Measurements from ENCODE around the gene FAM76A.
A peak's percentile ranks its signal among the peaks of the same experiment; 100 is the strongest.
"Not testable (repeated sequence)": the region's sequence is repeated elsewhere in the genome, so short reads cannot be mapped to it uniquely, and the experiment has no call there.

The FAM76A gene

DNA sequence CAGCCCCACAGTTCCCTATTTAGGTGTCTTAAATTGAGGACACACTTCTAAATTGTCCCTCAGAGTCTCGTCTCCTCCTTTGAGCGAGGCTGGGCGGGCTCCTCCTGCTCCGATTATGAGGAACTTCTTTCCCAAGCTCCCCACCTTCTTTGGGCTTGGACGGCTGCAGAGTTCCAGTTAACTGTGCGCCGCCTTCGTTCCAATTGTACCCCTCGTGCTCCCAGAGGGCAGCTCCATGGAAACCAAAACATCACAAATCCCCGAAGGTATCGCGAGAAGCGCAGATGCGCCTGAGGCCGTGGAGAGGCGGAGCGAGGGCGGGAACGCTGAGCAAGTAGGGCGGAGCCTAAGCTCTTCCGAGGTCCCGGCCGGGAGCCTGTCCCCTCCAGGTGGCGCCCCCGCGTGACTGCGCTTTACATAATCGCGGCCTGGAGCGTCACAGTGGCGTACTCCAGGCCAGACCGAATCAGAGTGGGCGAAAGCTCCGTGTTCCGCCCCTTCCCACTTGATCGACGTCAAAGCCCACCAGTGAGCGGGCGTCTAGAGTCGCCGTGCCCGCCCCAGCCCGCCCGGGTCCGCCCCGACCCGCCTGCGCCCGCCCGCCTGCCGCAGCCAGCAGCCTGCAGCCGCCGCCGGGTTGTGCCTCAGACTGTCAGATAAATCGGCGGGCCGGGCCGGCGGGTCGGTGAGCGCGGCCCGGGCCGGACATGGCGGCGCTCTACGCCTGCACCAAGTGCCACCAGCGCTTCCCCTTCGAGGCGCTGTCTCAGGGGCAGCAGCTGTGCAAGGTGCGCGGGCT, at the start of gene FAM76A:
Gene FAM76A (plus strand): TSS at position 588 of the 799 bp plus-strand sequence. CDS start 120 bp downstream, at position 708.
- peak; percentile 99 for DNase-seq

DNA sequence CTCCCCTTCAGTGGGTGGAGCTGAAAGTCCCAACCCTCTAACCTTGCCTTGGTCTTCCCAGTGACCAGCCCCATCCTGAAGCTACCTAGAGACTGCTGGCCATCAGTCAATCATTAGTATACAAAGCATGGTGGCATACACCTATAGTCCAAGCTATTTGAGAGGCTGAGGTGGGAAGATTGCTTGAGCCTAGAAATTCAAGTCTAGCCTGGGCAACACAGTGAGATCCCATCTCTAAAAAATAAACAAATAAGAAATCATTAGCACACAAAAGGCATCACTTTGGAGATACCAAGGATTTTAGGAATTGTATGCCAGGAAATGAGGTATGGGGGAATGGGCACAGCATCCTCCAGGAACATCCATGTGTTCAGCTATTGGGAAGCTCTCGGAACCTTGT, 49.4 kb upstream of the FAM76A start:
- DNase-seq = no peak

DNA sequence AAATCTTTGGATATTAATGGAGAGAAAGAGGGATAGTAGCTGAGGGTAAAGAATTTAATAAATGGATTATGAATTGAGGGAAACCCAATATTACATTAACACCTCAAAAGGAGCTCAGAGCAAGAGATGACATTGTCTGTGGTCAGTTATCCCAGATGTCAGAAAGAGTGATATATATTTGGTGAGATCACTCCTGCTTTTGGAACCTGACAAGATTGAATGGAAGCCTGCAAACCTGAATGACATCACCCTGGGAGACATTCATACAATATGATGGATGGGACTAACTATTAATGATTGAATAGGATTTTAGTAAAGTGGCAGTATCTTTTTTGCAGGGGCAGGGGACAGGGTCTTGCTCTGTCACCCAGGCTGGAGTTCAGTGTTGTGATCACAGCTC, 47.0 kb upstream of the FAM76A start:
- DNase-seq = no peak

DNA sequence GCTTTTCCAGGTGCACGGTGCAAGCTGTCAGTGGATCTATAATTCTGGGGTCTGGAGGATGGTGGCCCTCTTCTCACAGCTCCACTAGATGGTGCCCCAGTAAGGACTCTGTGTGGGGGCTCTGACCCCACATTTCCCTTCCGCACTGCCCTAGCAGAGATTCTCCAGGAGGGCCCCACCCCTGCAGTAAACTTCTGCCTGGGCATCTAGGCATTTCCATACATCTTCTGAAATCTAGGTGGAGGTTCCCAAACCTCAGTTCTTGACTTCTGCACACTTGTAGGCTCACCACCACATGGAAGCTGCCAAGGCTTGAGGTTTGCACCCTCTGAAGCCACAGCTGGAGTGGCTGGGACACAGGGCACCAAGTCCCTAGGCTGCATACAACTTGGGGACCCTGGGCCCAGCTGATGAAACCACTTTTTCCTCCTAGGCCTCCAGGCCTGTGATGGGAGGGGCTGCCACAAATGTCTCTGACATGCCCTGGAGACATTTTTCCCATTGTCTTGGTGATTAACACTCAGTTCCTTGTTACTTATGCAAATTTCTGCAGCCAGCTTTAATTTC, 45.5 kb upstream of the FAM76A start:
- not testable (repeated sequence) for DNase-seq

DNA sequence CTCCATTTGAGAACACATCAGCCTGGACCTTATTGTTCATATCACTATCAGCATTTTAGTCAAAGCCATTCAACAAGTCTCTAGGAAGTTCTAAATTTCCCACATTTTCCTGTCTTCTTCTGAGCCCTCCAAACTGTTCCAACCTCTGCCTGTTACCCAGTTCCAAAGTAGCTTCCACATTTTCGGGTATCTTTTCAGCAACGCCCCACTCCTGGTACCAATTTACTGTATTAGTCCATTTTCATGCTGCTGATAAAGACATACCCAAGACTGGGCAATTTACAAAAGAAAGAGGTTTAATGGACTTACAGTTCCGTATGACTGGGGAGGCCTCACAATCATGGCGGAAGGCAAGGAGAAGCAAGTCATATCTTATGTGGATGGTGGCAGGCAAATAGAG, 44.2 kb upstream of the FAM76A start:
- DNase-seq = not testable (repeated sequence)

DNA sequence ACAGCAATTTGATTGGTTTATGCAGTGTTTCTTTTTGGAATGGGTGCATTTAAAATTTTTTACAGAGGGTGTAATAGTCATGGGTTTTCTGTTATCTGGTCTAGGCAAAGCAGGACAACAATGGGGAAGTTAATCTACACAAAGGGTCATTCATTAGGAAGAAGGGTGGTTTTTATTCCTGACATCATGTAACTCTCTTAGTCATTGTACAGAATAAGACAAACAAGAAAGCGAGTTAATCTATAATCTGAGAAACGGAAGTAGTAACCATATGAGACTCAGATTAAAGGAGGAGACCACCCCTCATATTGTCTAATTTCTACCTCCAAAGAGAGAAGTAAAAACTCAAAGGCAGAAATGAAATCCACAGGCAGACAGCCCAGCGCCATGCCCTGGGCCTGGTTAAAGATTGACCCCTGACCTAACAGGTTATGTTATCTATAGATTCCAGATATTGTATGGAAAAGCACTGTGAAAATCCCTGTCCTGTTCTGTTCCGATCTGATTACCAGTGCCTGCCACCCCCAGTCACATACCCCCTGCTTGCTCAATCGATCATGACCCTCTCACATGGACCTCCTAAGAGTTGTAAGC, 43.3 kb upstream of the FAM76A start:
- DNase-seq = no peak

DNA sequence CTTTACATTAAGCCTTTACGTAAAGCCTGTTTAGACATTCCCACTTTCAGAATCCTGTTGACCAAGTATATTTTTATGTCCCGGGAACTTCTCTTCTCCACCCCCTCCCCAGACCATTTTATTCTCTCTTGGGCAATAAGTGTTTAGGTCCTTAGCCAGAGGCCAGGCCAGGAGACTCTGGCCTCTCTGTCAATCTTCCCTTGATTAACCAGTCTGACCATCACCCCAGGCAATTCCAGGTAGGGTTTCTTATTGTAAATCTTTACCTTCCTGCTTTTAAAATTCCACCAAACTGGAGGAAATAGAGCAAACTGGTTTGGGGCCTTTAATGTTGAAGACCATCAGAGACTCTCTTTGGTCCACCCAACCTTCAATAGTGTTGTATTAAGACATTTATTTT, 41.6 kb upstream of the FAM76A start:
- DNase-seq = no peak

DNA sequence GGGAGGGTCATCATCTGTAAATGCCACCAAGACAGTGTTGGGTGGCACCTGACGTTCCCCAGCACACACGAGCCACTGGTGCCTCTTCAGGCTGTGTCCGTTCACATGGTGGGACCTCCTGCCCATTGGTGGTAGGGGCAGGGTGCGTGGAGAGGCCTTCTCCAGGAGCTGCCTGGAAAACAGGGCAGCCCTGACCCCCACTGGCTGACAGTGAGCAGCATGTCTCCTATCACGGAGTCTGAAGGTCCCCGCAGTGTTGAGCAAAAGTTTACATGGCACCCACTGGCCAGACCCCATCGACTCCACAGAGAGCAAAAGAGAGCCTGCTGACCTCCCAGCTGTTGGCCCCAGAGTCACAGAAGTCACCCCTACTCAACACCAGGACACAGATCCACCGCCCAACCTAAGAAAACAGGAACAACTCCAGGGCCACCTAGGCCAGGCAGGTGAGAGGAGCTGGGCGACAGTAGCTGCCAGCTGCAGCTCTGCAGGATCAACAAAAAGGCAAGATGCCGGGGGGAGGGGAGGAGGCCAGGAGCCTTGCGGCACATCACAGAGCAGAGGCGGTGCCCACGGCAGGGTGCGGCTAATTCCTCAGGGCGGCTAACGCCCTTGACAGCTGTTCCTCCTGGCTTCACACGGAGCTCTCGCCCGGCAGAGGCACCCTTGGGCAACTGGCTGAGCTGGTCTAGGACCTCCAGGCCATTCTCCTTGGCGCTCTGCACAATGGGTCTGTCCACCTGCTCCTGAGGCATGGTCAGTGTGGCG, 39.4 kb upstream of the FAM76A start:
- no peak for DNase-seq

DNA sequence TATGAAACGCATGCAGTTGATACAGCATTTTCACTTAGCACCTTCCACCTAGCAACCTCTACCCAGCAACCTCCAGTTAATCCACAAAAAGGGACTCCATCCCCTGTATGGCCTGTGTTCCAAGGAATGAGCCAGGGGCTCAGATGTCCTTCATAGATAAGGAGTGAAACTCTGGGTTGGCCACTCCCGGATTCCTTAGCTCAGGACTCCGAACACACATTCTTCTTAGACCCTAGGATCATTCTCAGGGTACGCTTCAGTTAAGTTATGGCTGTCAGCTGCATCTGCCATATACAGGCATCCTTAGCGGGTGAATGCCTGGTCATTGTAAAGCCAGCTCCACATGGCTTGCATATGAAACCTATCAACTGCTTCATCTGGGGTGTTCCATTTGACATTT, 37.9 kb upstream of the FAM76A start:
- DNase-seq = no peak

DNA sequence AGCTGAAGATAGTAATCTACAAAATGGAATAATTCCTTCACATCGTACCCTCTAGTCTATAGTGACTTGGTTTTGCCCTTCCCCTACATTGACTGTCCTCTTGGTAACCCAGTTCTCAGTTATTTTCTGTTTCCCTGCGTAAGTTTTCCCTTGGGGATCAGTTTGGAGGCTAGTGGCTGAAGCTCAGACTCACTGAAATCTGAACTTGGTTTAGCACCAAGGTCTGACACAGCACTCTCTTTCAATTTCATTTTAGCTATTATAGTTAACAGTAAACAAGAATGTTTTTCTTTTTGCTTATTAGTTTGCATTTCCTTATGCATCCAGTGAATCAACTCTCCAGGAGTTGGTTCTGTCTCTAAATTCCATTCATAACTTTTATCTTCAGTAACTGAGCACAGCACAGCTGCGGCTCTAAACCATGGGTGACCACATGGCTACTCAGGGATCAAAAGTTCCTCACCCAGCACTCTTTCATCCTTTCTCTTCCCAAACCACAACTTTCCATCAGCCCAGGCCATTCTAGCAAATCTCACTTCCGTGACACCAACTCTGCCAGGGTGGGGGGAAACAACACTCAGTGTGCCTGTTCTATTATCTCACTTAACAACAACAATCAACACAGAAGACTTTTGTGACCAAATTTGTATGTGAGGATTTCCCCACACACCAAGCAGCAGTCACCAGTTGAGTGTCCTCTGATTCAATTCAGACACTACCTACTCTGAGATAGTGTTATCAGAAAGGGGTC, 36.2 kb upstream of the FAM76A start:
- no peak for DNase-seq

DNA sequence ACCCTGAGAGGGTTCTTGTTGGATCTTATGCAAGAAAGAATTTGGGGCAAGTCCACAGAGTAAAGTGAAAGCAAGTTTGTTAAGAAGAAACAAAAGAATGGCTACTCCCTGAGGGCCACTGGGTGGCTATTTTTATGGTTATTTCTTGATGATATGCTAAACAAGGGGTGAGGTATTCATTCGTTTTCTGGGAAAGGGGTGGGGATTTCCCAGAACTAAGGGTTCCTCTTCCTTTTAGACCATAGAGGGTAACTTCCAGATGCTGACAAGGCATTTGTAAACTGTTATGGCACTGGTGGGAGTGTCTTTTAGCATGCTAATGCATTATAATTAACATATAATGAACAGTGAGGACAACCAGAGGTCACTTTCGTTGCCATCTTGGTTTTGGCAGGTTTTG, 35.6 kb upstream of the FAM76A start:
- no peak for DNase-seq

DNA sequence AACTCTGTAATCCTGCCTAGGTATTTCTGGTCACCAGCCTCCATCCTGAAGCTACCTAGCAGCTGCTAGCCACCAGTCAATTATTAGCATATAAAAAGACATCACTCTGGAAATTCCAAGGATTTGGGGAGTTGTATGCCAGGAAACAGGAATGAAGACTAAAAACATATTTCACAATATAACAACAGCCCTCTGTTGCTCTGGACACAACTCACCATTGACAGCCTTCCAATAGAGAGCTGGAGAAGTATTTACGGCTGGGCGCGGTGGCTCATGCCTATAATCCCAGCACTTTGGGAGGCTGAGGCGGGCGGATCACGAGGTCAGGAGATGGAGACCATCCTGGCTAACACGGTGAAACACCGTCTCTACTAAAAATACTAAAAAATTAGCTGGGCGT, 28.9 kb upstream of the FAM76A start:
- DNase-seq = not testable (repeated sequence)

DNA sequence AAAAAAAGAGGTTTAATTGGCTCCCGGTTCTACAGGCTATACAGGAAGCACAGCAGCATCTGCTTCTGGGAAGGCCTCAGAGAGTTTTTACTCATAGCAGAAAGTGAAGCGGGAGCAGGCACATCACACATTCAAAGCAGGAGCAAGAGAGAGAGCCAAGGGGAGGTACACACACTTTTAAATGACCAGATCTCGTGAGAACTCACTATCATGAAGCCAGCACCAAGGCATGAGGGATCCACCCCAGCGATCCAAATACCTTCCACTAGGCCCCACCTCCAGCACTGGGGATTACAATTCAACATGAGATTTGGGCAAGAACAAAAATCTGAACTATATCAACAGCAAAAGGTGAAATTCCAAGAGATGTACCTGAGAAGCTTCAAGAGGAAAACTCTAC, 20.8 kb upstream of the FAM76A start:
- DNase-seq = no peak

DNA sequence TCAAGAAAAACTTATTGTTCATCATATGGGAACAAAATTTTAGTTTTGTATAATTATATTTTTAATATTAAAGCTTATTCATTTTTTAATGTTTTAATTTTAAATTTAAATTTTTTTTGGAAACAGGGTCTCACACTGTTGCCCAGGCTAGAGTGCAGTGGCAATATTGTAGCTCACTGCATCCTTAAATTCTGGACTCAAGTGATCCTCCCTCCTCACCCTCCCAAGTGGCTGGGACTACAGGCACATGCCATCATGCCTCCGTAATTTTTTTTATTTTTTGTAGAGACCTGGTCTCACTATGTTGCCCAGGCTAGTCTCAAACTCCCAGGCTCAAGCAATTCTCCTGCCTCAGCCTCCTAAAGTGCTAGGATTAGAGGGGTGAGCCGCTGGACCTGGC, 20.2 kb upstream of the FAM76A start:
- no peak for DNase-seq

DNA sequence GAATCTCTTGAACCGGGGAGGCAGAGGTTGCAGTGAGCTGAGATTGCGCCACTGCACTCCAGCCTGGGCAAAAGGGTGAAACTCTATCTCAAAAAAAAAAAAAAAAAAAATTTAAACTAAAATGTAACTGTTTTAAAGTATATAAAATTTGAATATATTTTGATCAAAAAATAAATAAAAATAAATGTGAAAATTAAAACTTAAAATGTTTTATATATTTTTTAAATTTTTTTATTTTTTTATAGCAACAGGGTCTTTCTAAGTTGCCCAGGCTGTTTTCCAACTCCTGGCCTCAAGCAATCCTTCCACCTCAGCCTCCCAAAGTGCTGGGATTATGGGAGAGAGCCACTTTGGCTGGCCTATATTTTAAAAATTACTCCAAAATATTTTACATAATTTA, 15.2 kb upstream of the FAM76A start:
- DNase-seq = no peak

DNA sequence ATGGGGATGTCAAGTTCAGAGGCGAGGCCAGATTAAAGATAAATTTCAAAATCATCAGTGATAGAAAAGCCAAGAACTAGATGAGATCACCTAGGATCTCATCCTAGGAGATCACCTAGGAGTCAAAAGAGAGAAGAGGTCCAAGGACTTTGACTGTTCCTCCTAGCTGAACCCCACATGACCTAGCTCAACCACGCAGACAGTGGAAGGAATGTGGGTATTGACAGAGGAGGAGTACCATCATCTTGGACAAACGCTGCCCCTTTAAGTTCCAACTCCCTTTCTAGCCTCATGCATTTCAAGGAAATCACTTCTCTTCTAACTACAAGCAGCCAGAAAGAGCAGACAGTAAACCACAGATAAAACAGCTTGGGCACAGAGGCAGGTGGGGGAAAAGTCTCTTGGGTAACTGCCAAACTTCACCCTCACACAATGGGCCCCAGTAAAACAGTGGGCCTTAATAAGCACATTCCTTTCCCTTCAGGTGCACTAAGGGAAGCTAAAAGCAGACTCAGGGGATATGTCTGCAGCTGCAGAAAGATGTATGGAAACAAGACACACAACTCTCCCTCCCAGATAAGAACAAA, 12.5 kb upstream of the FAM76A start:
- DNase-seq = no peak

DNA sequence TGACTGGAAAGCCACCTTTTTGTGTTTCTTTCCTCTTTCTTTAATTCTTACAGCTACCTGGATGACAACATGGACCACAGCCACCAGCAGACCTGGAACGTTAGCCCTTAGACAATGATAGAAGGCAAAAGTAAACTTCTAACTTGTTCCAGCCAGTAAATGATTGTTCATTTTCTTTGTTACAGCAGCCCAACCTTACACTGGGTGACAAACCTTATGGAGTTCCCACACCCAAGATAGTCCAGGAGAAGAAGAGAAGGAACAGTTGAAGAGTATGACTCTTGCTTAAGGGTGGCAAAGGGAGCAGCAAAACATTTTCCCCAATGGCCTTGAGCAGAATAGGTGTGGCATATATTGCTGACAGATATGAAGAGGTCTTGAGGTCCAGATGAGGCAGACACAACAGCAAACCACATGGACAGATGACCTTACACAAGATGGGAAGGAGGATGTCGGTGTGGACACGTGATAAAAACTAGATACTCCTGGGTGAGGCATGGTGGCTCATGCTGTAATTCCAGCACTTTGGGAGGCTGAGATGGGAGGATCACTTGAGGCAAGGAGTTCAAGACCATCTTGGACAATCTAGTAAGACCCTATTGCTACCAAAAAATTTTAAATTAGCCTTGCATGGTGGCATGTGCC, 11.8 kb upstream of the FAM76A start:
- DNase-seq = no peak

DNA sequence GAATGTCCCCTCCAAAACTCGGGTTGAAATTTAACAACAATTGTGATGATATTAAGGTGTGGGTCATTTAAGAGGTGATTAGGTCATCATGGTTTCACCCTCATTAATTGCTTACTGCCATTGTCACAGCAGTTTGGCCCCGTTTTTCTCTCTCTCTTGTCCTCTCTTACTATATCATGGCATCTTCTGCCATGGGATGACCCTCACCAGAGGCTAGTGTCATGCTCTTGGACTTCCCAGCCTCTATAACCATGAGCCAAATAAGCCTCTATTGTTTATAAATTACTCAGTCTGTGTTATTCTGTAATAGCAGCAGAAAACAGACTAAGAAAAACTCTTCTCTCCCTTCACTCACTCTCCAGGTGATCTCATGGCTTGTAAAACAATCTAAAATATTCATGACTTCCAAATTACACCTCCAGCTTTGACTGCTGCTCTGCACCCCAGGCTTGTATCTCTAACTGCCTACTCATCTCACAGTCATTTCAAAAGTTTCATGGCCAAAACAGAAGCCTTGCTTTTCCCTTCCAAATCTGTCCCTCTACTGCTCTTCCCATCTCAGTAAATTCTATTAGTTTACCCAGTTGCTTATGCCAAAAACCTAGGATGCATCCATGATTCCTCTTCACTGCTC, 9.4 kb upstream of the FAM76A start:
- no peak for DNase-seq

DNA sequence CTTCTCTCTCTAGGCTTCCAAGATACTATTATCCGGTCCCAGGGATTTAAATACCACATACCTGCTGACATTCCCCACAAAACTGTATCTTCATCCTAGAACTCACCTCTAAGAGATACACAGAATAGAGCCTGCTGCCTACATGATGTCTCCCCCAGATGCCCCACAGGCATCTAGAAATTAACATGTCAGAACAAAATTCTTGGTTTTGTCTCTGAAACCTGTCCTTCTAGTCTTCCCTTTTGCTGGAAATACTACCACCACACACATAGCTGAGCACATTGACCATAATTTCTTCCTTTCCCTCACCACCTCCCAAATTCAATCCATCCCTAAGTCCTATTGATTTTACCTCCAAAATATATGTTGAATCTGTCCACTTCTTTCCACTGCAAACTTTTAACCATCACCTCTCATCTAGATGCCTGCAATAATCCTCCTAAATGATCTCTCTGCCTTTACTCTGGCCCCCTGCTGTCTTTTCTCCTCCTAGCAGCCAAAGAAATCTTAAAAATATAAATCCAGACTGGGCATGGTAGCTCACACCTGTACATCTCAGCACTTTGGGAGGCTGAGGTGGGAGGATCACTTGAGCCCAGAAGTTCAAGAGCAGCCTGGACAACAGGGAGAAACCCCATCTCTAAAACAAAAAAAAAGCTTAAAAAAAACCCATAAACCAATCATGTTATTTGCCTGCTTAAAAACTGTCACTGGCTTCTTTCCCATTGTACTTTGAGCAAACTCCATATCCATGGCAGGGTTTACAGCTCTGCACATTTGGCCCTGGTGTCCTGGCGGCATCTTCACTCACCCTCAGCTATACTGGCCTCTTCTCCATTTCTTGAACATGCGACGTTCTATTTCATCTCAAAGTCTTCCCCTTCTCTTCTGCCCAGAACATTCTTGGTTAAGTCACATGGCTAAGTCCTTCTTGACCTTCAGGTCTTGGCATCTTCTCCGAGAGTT, 6.2 kb upstream of the FAM76A start:
- DNase-seq = no peak

DNA sequence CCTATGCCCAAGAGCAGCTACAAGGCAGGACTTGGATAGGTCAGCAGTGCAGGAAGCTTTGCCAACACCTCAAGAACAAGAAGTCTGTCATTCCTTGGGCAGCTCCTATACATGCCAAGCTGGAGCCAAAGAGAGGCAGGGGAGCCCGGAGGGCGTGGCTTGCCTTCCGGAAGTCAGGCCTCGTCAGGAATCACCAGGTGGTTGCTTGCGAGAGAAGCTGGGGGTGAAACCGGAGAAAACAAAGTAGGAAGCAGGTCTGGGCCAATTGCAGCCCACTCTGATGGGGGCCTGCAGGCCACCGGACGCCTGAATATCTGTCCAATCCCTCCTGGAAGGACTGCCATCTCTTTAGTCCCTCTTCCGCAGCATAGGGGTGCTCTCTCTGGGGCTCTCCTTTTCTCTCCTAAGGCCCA, 794 bp upstream of the FAM76A start:
- DNase-seq = peak; percentile 1
